Nephron (organoid): ENCODE measurements around the gene GDI2.

Experiments used
- H3K27ac Mint-ChIP-seq, 3 experiments: 2 replicates each; pipeline ENCODE4 v1.8.0; 2020; ENCODE audit warnings: mixed read lengths in 3 of 3, mild to moderate bottlenecking in 2 of 3, moderate library complexity in 1 of 3
- H3K27me3 Mint-ChIP-seq: 2 replicates; pipeline ENCODE4 v1.8.0; 2021; ENCODE audit warnings: low read depth, mild to moderate bottlenecking, moderate library complexity, mixed read lengths
- H3K36me3 Mint-ChIP-seq: 2 replicates; pipeline ENCODE4 v1.8.0; 2020; ENCODE audit warnings: low read depth, mixed read lengths
- H3K4me1 Mint-ChIP-seq: 2 replicates; pipeline ENCODE4 v1.8.0; 2020; ENCODE audit warnings: mixed read lengths
- H3K4me3 Mint-ChIP-seq, 3 experiments: 2 replicates each; pipeline ENCODE4 v1.8.0; 2020; ENCODE audit warnings: mild to moderate bottlenecking in 3 of 3, mixed read lengths in 3 of 3, moderate library complexity in 2 of 3
- H3K9me3 Mint-ChIP-seq: 2 replicates; pipeline ENCODE4 v1.8.0; 2020; ENCODE audit warnings: mixed read lengths
- CTCF ChIP-seq, 3 experiments: fragments of 200-600 bp; sonication (generic); IDR thresholded peaks; one replicate each; pipeline ENCODE4 v1.5.0; 2021; ENCODE audit warnings: antibody characterized with exemption in 3 of 3; ENCODE audit not compliant: unreplicated experiment in 3 of 3

The GDI2 gene

GRCh38 chr10:5813341-5814109 lies at the start of gene GDI2:
TSS of gene GDI2 (minus strand) at chr10:5813434. CDS start at chr10:5813258, 176 bp downstream.
- H3K36me3 Mint-ChIP-seq: peaks cover 5% of the 10 kb centered on the region
- peak within 1 kb of the TSS; percentile 91 to 96 (median 92) for H3K4me3 Mint-ChIP-seq
- H3K27me3 Mint-ChIP-seq: no peaks in the 10 kb centered on the region
- H3K9me3 Mint-ChIP-seq: no peaks in the 10 kb centered on the region
- peak within 1 kb of the TSS; percentile 93 to 98 (median 95) for H3K27ac Mint-ChIP-seq
- TF ChIP-seq CTCF (IDR thresholded peaks at IDR 0.05; ENCODE audit: unreplicated experiment in 3 of 3): no peak
- peaks cover 41% of the 10 kb centered on the region for H3K4me1 Mint-ChIP-seq

DNA sequence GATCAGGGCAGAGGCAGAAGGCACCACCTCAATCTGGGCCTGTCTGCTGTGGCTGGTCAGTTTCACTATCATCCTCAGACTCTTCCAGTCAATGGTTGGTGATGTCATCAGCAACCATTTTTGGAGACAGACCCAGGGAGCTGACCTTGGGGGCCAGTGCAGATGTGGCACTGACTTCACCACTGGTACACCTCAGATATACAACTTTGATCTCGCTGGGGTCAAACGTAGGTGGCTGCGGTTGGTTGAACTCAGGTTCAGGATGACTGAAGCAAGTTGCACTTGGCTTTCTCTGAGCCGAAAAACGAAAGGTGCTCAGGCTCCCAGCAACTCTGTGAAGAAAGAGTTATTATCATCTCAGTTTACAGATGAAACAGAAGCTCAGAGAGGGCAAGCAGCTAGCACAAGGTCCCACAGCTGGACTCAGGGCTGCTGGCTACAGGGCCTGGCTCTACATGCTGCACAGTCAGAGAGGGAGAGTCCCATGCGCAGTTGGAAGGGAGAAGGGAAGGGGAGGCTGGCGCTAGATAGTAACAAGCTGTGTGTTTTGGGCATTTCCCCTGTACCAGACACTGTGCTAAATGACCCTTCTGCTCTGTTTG lies 49.2 kb upstream of the GDI2 start:
- H3K27ac Mint-ChIP-seq: no peak overlapping the region
- H3K9me3 Mint-ChIP-seq: peaks cover 2% of the 10 kb centered on the region
- no peaks in the 10 kb centered on the region for H3K27me3 Mint-ChIP-seq

GRCh38 chr10:5860066-5860465 lies 46.8 kb upstream of the GDI2 start:
- no peak for TF ChIP-seq CTCF (IDR thresholded peaks at IDR 0.05; ENCODE audit: unreplicated experiment in 3 of 3)
- Mint-ChIP-seq H3K4me3 (no peak overlapping the region), H3K27me3 (peaks cover 3% of the 10 kb centered on the region), H3K27ac (no peak overlapping the region), H3K4me1 (peaks cover 4% of the 10 kb centered on the region), H3K9me3 (no peaks in the 10 kb centered on the region), H3K36me3 (peaks cover 32% of the 10 kb centered on the region)

More for the DNA sequence above, 49.2 kb upstream of the GDI2 start:
- H3K4me3 Mint-ChIP-seq: no peak overlapping the region
- H3K4me1 Mint-ChIP-seq: peaks cover 4% of the 10 kb centered on the region
- no peak for TF ChIP-seq CTCF (IDR thresholded peaks at IDR 0.05; ENCODE audit: unreplicated experiment in 3 of 3)
- peaks cover 46% of the 10 kb centered on the region for H3K36me3 Mint-ChIP-seq

DNA sequence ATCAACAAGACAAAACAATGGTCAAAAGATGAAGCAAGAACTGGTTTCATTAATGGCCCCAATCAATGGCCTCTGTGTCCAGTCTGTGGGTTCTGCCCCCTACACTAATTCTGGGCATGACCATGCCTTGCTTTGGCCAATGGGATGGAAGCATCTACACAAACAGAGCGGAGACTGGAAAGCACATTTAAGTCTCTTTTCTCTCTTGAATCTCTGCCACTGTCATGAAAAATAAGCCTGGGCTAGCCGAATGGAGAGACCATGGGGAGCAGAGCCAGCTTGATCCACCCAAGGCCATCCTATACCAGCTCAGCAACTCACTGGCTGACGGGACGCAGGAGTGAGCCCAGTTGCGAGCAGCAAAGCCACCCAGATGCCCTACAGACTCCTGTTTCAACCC lies 45.6 kb upstream of the GDI2 start:
- H3K27ac Mint-ChIP-seq: no peak overlapping the region
- TF ChIP-seq CTCF (IDR thresholded peaks at IDR 0.05; ENCODE audit: unreplicated experiment in 3 of 3): no peak
- peaks cover 10% of the 10 kb centered on the region for H3K4me1 Mint-ChIP-seq
- H3K4me3 Mint-ChIP-seq: no peak overlapping the region
- no peaks in the 10 kb centered on the region for H3K9me3 Mint-ChIP-seq
- H3K36me3 Mint-ChIP-seq: peaks cover 22% of the 10 kb centered on the region
- H3K27me3 Mint-ChIP-seq: peaks cover 3% of the 10 kb centered on the region

DNA sequence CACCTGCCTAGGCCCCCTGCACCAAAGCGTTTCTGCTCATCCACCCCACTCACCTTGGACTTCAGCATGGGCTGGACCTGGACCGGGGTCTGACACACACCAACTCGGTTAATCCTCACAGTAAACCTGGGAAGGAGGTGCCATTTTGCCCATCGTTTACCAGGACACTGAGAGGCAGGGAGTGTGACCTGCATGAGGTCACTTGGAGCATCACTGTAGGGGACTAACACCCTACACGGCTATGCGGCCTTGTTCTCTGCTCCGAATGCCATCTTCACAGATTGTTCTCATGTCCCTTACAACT lies 43.4 kb upstream of the GDI2 start:
- Mint-ChIP-seq H3K4me1 (peaks cover 10% of the 10 kb centered on the region), H3K4me3 (no peak overlapping the region), H3K27me3 (peaks cover 11% of the 10 kb centered on the region), H3K27ac (no peak overlapping the region), H3K9me3 (no peaks in the 10 kb centered on the region), H3K36me3 (peaks cover 5% of the 10 kb centered on the region)
- TF ChIP-seq CTCF (IDR thresholded peaks at IDR 0.05; ENCODE audit: unreplicated experiment in 3 of 3): no peak
